ENCODE measurements around the gene TYW5.

Gene TYW5

DNA sequence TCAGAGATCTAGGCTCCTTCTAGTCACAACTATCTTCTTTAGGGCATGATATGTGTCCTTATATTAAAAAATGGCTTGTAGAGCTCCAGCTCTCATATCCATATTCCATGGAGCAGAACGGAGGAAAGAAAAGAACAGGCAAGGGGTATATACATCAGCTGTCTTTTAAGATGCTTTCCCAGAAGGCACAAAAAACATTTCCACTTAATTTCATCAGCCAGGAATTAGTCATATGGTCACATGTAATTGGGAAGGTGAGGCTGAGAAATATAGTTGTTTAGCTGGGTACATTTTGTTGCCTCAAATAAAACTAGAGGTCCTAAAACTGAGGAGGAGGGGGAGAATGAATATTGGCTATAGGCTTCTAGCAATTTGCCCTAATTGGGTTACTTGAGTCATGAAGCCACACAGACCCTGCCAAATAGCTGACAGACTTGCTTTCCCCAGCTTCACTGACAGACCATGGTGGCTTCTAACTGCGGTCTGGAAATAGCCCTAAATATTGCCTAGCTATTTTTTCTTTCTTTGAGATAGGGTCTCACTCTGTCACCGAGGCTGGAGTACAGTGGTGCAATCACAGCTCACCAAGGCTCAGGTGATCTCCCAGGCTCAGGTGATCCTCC, 20.1 kb upstream of the TYW5 start:
- no peak for DNase-seq
- H4K91ac ChIP-seq (ENCODE audit: low read depth, low read length), result no peak overlapping the region
- no peak overlapping the region for H3K27ac ChIP-seq (ENCODE audit: low read depth, low read length)
- no peak overlapping the region for H3K14ac ChIP-seq (ENCODE audit: low read length)
- no peak overlapping the region for H3K4me2 ChIP-seq (ENCODE audit: low read length)
- H3K9me3 ChIP-seq (ENCODE audit: insufficient read depth, low read depth, low read length), result no peaks in the 10 kb centered on the region
- no peak overlapping the region for H3K9ac ChIP-seq (ENCODE audit: low read length)
- H3K27me3 ChIP-seq (ENCODE audit: insufficient read depth, low read length), result no peaks in the 10 kb centered on the region
- no peak overlapping the region for H2AFZ ChIP-seq (ENCODE audit: insufficient read depth, low read length, poor library complexity)
- no peak overlapping the region for H2BK12ac ChIP-seq (ENCODE audit: low read length)
- no peak overlapping the region for H3K23ac ChIP-seq (ENCODE audit: low read length)
- H3K79me2 ChIP-seq (ENCODE audit: control insufficient read depth, insufficient read depth, low read length, poor library complexity), result no peaks in the 10 kb centered on the region
- H4K12ac ChIP-seq (ENCODE audit: low read depth, low read length), result no peak overlapping the region
- WGBS (ENCODE audit: extremely low coverage, insufficient coverage, insufficient read length), result no CpG with 5 or more reads among the region's 3 CpGs
- H3K4me1 ChIP-seq (ENCODE audit: control insufficient read depth in 1 of 2, insufficient read depth in 2 of 2, low read length in 2 of 2), result no peaks in the 10 kb centered on the region
- H3K36me3 ChIP-seq (ENCODE audit: control insufficient read depth in 1 of 2, insufficient read depth in 2 of 2, low read length in 2 of 2), result no peaks in the 10 kb centered on the region
- H2AK5ac ChIP-seq (ENCODE audit: low read length), result no peak overlapping the region
- H2BK5ac ChIP-seq (ENCODE audit: low read depth, low read length, poor library complexity), result no peak overlapping the region
- H3K18ac ChIP-seq (ENCODE audit: low read length), result no peak overlapping the region
- no peak overlapping the region for H4K8ac ChIP-seq (ENCODE audit: low read depth, low read length)
- no peaks in the 10 kb centered on the region for H3K79me1 ChIP-seq (ENCODE audit: low read length)
- H2BK120ac ChIP-seq (ENCODE audit: insufficient read depth, low read length, poor library complexity), result no peak overlapping the region
- no peak overlapping the region for H3K4me3 ChIP-seq (ENCODE audit: low read depth, low read length)
- H3K4ac ChIP-seq (ENCODE audit: low read depth, low read length), result no peak overlapping the region

GRCh38 chr2:199973703-199974102, 18.4 kb upstream of the TYW5 start:
- Histone ChIP-seq H2AK5ac (ENCODE audit: low read length) (no peak overlapping the region), H3K36me3 (ENCODE audit: control insufficient read depth in 1 of 2, insufficient read depth in 2 of 2, low read length in 2 of 2) (peaks cover 2% of the 10 kb centered on the region in 2 experiments)

DNA sequence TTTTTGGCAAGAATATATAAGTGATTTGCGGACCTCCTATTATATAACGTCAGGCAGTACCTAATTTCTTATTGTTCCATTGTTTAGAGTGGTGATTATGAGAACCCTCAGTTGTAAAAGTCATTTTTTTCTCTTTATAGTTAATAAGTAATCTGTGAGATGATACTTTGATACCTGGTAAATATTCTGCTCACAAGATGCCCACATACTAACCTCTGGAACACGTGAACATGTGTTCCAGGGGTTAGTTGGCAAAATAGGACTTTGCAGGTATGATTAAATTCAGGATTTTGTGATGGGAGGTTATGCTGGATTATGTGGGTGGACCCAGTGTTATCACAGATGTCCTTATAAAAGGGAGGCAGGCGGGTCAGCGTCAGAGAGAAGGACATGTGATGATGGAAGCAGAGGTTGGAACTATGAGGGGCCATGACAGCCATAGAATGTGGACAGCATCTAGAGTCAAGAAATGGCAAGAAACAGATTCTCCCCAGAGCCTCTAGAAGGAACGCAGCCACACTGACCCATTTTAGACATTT, 16.9 kb upstream of the TYW5 start:
- no peak overlapping the region for H3K18ac ChIP-seq (ENCODE audit: low read length)
- no peak overlapping the region for H3K14ac ChIP-seq (ENCODE audit: low read length)
- WGBS (ENCODE audit: extremely low coverage, insufficient coverage, insufficient read length), result no CpG with 5 or more reads among the region's 6 CpGs
- H3K9ac ChIP-seq (ENCODE audit: low read length), result no peak overlapping the region
- no peak overlapping the region for H4K8ac ChIP-seq (ENCODE audit: low read depth, low read length)
- H3K4me3 ChIP-seq (ENCODE audit: low read depth, low read length), result no peak overlapping the region
- peaks cover 2% of the 10 kb centered on the region in 2 experiments for H3K36me3 ChIP-seq (ENCODE audit: control insufficient read depth in 1 of 2, insufficient read depth in 2 of 2, low read length in 2 of 2)
- no peak overlapping the region for H3K27ac ChIP-seq (ENCODE audit: low read depth, low read length)
- no peak overlapping the region for H4K12ac ChIP-seq (ENCODE audit: low read depth, low read length)
- no peaks in the 10 kb centered on the region for H3K9me3 ChIP-seq (ENCODE audit: insufficient read depth, low read depth, low read length)
- H3K79me1 ChIP-seq (ENCODE audit: low read length), result no peaks in the 10 kb centered on the region
- no peak overlapping the region for H4K91ac ChIP-seq (ENCODE audit: low read depth, low read length)
- DNase-seq, result no peak
- no peak overlapping the region for H2AK5ac ChIP-seq (ENCODE audit: low read length)
- no peak overlapping the region for H3K4ac ChIP-seq (ENCODE audit: low read depth, low read length)
- H3K27me3 ChIP-seq (ENCODE audit: insufficient read depth, low read length), result no peaks in the 10 kb centered on the region
- H3K79me2 ChIP-seq (ENCODE audit: control insufficient read depth, insufficient read depth, low read length, poor library complexity), result no peaks in the 10 kb centered on the region
- H2BK12ac ChIP-seq (ENCODE audit: low read length), result no peak overlapping the region
- no peak overlapping the region for H3K23ac ChIP-seq (ENCODE audit: low read length)
- H2AFZ ChIP-seq (ENCODE audit: insufficient read depth, low read length, poor library complexity), result no peak overlapping the region
- H3K4me2 ChIP-seq (ENCODE audit: low read length), result no peak overlapping the region
- H2BK5ac ChIP-seq (ENCODE audit: low read depth, low read length, poor library complexity), result no peak overlapping the region
- no peak overlapping the region for H2BK120ac ChIP-seq (ENCODE audit: insufficient read depth, low read length, poor library complexity)
- H3K4me1 ChIP-seq (ENCODE audit: control insufficient read depth in 1 of 2, insufficient read depth in 2 of 2, low read length in 2 of 2), result no peaks in the 10 kb centered on the region

More at GRCh38 chr2:199973703-199974102, 18.4 kb upstream of the TYW5 start:
- peak in 1 of 2 donors; percentile 65 for DNase-seq
- H3K27ac ChIP-seq (ENCODE audit: low read depth, low read length), result no peak overlapping the region
- H3K4me2 ChIP-seq (ENCODE audit: low read length), result no peak overlapping the region
- H4K8ac ChIP-seq (ENCODE audit: low read depth, low read length), result no peak overlapping the region
- no peak overlapping the region for H3K4me3 ChIP-seq (ENCODE audit: low read depth, low read length)
- no peaks in the 10 kb centered on the region for H3K79me1 ChIP-seq (ENCODE audit: low read length)
- no peak overlapping the region for H2BK12ac ChIP-seq (ENCODE audit: low read length)
- H3K4me1 ChIP-seq (ENCODE audit: control insufficient read depth in 1 of 2, insufficient read depth in 2 of 2, low read length in 2 of 2), result no peaks in the 10 kb centered on the region
- H2BK120ac ChIP-seq (ENCODE audit: insufficient read depth, low read length, poor library complexity), result no peak overlapping the region
- H3K9ac ChIP-seq (ENCODE audit: low read length), result no peak overlapping the region
- no peak overlapping the region for H3K18ac ChIP-seq (ENCODE audit: low read length)
- no peak overlapping the region for H4K91ac ChIP-seq (ENCODE audit: low read depth, low read length)
- no peaks in the 10 kb centered on the region for H3K79me2 ChIP-seq (ENCODE audit: control insufficient read depth, insufficient read depth, low read length, poor library complexity)
- no peak overlapping the region for H2AFZ ChIP-seq (ENCODE audit: insufficient read depth, low read length, poor library complexity)
- H2BK5ac ChIP-seq (ENCODE audit: low read depth, low read length, poor library complexity), result no peak overlapping the region
- H3K23ac ChIP-seq (ENCODE audit: low read length), result no peak overlapping the region
- H3K27me3 ChIP-seq (ENCODE audit: insufficient read depth, low read length), result no peaks in the 10 kb centered on the region
- WGBS (ENCODE audit: extremely low coverage, insufficient coverage, insufficient read length), result no CpG with 5 or more reads among the region's 2 CpGs
- H3K9me3 ChIP-seq (ENCODE audit: insufficient read depth, low read depth, low read length), result no peaks in the 10 kb centered on the region
- no peak overlapping the region for H3K14ac ChIP-seq (ENCODE audit: low read length)
- no peak overlapping the region for H3K4ac ChIP-seq (ENCODE audit: low read depth, low read length)
- H4K12ac ChIP-seq (ENCODE audit: low read depth, low read length), result no peak overlapping the region

- H4K12ac ChIP-seq (ENCODE audit: low read depth, low read length), result no peak overlapping the region
- no peak overlapping the region for H3K27ac ChIP-seq (ENCODE audit: low read depth, low read length)
- no peak overlapping the region for H4K91ac ChIP-seq (ENCODE audit: low read depth, low read length)
- H3K14ac ChIP-seq (ENCODE audit: low read length), result no peak overlapping the region
- no peak overlapping the region for H3K4me3 ChIP-seq (ENCODE audit: low read depth, low read length)
- H2BK5ac ChIP-seq (ENCODE audit: low read depth, low read length, poor library complexity), result no peak overlapping the region
- H3K79me1 ChIP-seq (ENCODE audit: low read length), result no peaks in the 10 kb centered on the region
- H3K27me3 ChIP-seq (ENCODE audit: insufficient read depth, low read length), result no peaks in the 10 kb centered on the region
- H3K18ac ChIP-seq (ENCODE audit: low read length), result no peak overlapping the region
- H2BK12ac ChIP-seq (ENCODE audit: low read length), result no peak overlapping the region
- no CpG with 5 or more reads among the region's 1 CpG for WGBS (ENCODE audit: extremely low coverage, insufficient coverage, insufficient read length)
- no peak overlapping the region for H3K4ac ChIP-seq (ENCODE audit: low read depth, low read length)
- no peak overlapping the region for H3K9ac ChIP-seq (ENCODE audit: low read length)
- H3K79me2 ChIP-seq (ENCODE audit: control insufficient read depth, insufficient read depth, low read length, poor library complexity), result no peaks in the 10 kb centered on the region
- H3K9me3 ChIP-seq (ENCODE audit: insufficient read depth, low read depth, low read length), result no peaks in the 10 kb centered on the region
- no peak overlapping the region for H2AFZ ChIP-seq (ENCODE audit: insufficient read depth, low read length, poor library complexity)
- no peak for DNase-seq
- no peak overlapping the region for H3K23ac ChIP-seq (ENCODE audit: low read length)
- peaks cover 7 to 11% of the 10 kb centered on the region in 2 experiments for H3K36me3 ChIP-seq (ENCODE audit: control insufficient read depth in 1 of 2, insufficient read depth in 2 of 2, low read length in 2 of 2)
- no peak overlapping the region for H3K4me2 ChIP-seq (ENCODE audit: low read length)
- H4K8ac ChIP-seq (ENCODE audit: low read depth, low read length), result no peak overlapping the region
- H2AK5ac ChIP-seq (ENCODE audit: low read length), result no peak overlapping the region
- H3K4me1 ChIP-seq (ENCODE audit: control insufficient read depth in 1 of 2, insufficient read depth in 2 of 2, low read length in 2 of 2), result no peaks in the 10 kb centered on the region
- no peak overlapping the region for H2BK120ac ChIP-seq (ENCODE audit: insufficient read depth, low read length, poor library complexity)
Observed at GRCh38 chr2:199968126-199968525, 12.8 kb upstream of the TYW5 start.

Data from trophoblast cell (in vitro differentiated cells and primary cell).